K562 (cell line): ENCODE measurements around the gene JKAMP. TPM values are rescaled to one million over a fixed set of nuclear protein-coding genes. Genes with fewer than 3 reads are reported as not detected.

Source experiments
- ATAC-seq: fragments of 200-7000 bp; cut with Tn5 transposase; 3 replicates; pipeline ENCODE4 v1.9.1; 2020; ENCODE audit warnings: moderate library complexity
- BruUV-seq: library from RNA; stranded (reverse); fragments of 400-500 nt; replicated peaks from 2 replicates; lab custom pipeline; 2021; lab: Mats Ljungman, UMichigan
- CTCF ChIA-PET: fragments of 300-600 bp; formaldehyde crosslinking; extraction: SDS; loops from one replicate; lab custom pipeline; 2021; ENCODE audit warnings: low intra/inter-chr PET ratio; lab: Yijun Ruan, JAX
- POLR2A ChIA-PET: fragments of 300-600, 350-650 bp; sonication (Branson Sonifier 250); formaldehyde crosslinking; extraction: SDS; loops from one replicate; lab custom pipeline; 2021; ENCODE audit warnings: antibody characterized with exemption, inconsistent platforms; lab: Yijun Ruan, JAX
- DNase-seq, 4 experiments: peaks; one replicate each; pipeline versions ENCODE4 v3.0.0 to v3.0.0-alpha.2; 2011 to 2018; ENCODE audit warnings: low spot score in 3 of 4, mixed read lengths in 3 of 4; ENCODE audit errors: extremely low read depth in 1 of 4
- FAIRE-seq: peaks from 2 replicates; lab custom pipeline; 2011; peaks lifted over from hg19 to GRCh38; lab: Jason Lieb, UNC
- H2AFZ ChIP-seq: 2 replicates; pipeline ENCODE4 v1.6.0; 2011; ENCODE audit warnings: low read depth, low read length, control low read depth, inconsistent platforms
- H3K27ac ChIP-seq: fragments of 200-600 bp; 3 replicates; pipeline ENCODE4 v1.8.0; 2011; ENCODE audit warnings: low read depth, mild to moderate bottlenecking, control low read depth, inconsistent platforms, low read length, moderate library complexity, mixed read lengths; ENCODE audit errors: extremely low read depth
- H3K27me3 ChIP-seq, 2 experiments: fragments of 300-600 bp in 1 of 2; 2 replicates in 1 of 2; 3 replicates in 1 of 2; pipeline versions ENCODE4 v1.6.0 to v1.8.0; 2011; ENCODE audit warnings: inconsistent platforms in 2 of 2, low read length in 2 of 2, mild to moderate bottlenecking in 1 of 2, mixed read lengths in 1 of 2, moderate library complexity in 1 of 2; ENCODE audit not compliant: control insufficient read depth in 2 of 2, insufficient read depth in 2 of 2
- H3K36me3 ChIP-seq: fragments of 300-600 bp; 3 replicates; pipeline ENCODE4 v1.8.0; 2011; ENCODE audit warnings: mild to moderate bottlenecking, low read length, inconsistent platforms; ENCODE audit not compliant: control insufficient read depth, insufficient read depth
- H3K4me1 ChIP-seq, 2 experiments: fragments of 200-600 bp in 1 of 2; replicated peaks in 1 of 2; 2 replicates in 1 of 2; 3 replicates in 1 of 2; pipeline versions ENCODE4 v1.5.1 to v1.8.0; 2011; ENCODE audit warnings: inconsistent platforms in 2 of 2, low read length in 2 of 2, mild to moderate bottlenecking in 1 of 2, mixed read lengths in 1 of 2, moderate library complexity in 1 of 2; ENCODE audit not compliant: control insufficient read depth in 2 of 2, insufficient read depth in 2 of 2
- H3K4me2 ChIP-seq: 2 replicates; pipeline ENCODE4 v1.6.1; 2011; ENCODE audit warnings: low read length, control low read depth, inconsistent platforms, mixed read lengths; ENCODE audit not compliant: insufficient read depth
- H3K4me3 ChIP-seq: fragments of 200-600 bp; sonication (generic), shearing (Covaris generic); 2 replicates; pipeline ENCODE4 v1.5.1; 2016; ENCODE audit warnings: control low read depth, inconsistent platforms
- H3K79me2 ChIP-seq: fragments of 200-600 bp; 3 replicates; pipeline ENCODE4 v1.8.0; 2011; ENCODE audit warnings: low read length, inconsistent platforms; ENCODE audit not compliant: control insufficient read depth, insufficient read depth
- H3K9ac ChIP-seq, 2 experiments: 2 replicates each; pipeline versions ENCODE4 v1.6.0 to v1.6.1; 2011; ENCODE audit warnings: low read depth in 2 of 2, low read length in 2 of 2, control low read depth in 1 of 2, inconsistent platforms in 1 of 2, mild to moderate bottlenecking in 1 of 2, mixed read lengths in 1 of 2; ENCODE audit not compliant: insufficient read depth in 1 of 2
- H3K9me1 ChIP-seq: one replicate; pipeline ENCODE4 v1.6.0; 2011; ENCODE audit warnings: inconsistent platforms, mild to moderate bottlenecking, low read length, moderate library complexity; ENCODE audit not compliant: control insufficient read depth, insufficient read depth
- H3K9me3 ChIP-seq: replicated peaks from 2 replicates; pipeline ENCODE4 v1.5.1; 2011; ENCODE audit warnings: low read depth, low read length, inconsistent platforms; ENCODE audit not compliant: control insufficient read depth, insufficient read depth
- H4K20me1 ChIP-seq: replicated peaks from 2 replicates; pipeline ENCODE4 v1.6.1; 2011; ENCODE audit warnings: low read length, inconsistent platforms, mixed read lengths; ENCODE audit not compliant: control insufficient read depth, insufficient read depth
- IRF9 ChIP-seq: fragments of 450-650 bp; IDR thresholded peaks from 2 replicates; pipeline ENCODE4 v1.6.1; 2016; ENCODE audit warnings: missing biosample characterization, missing genetic modification characterization
- KLF16 ChIP-seq: IDR thresholded peaks from 2 replicates; pipeline ENCODE4 v1.6.1; 2016; ENCODE audit warnings: antibody characterized with exemption
- ZNF449 ChIP-seq: fragments of 250-450 bp; sonication (Bioruptor Pico); IDR thresholded peaks from 2 replicates; pipeline ENCODE4 v1.8.0; 2022; ENCODE audit warnings: moderate library complexity, mild to moderate bottlenecking, inconsistent platforms
- ZNF639 ChIP-seq, 2 experiments: fragments of 200-800 bp in 1 of 2; sonication (Bioruptor generic) in 1 of 2; sonication (generic) in 1 of 2; formaldehyde crosslinking in 1 of 2; IDR thresholded peaks in 1 of 2; conservative IDR thresholded peaks in 1 of 2; 2 replicates each; pipeline versions ENCODE4 v1.5.0 to v1.6.1; 2016 to 2020; ENCODE audit warnings: missing compliant biosample characterization in 1 of 2, missing genetic modification characterization in 1 of 2, missing genetic modification reagents in 1 of 2
- WGBS: fragments of 100-300 bp; shearing (Covaris generic); methylation state at CpG from one replicate; pipeline ENCODE4 v1.1.6; 2016; ENCODE audit warnings: low coverage, mixed read lengths; ENCODE audit not compliant: insufficient coverage; ENCODE audit errors: missing lambda C conversion rate; 5-methylcytosine and 5-hydroxymethylcytosine counted together
- in situ Hi-C: fragments of 300-500 bp; cut with MboI; formaldehyde crosslinking; loops from 4 replicates; pipeline ENCODE4 v1.15.0; 2018; ENCODE audit warnings: inconsistent platforms, mixed read lengths
- intact Hi-C: fragments of 100-400 bp; cut with micrococcal nuclease; formaldehyde crosslinking; loops from 2 replicates; pipeline ENCODE4 v1.14.2; 2022
- polyA plus RNA-seq, 8 experiments: library from polyadenylated mRNA; depleted of rRNA in 4 of 8; stranded (reverse) in 5 of 8; unstranded in 3 of 8; fragments of >200 nt; fragmentation: Nextera tagmentation in 2 of 8; fragmentation: Illumina TruSeq in 1 of 8; extraction: Ambion mirVana in 2 of 8; extraction: Trizol in 1 of 8; gene quantifications; 2 replicates each; pipeline versions ENCODE4 v1.2.1 to v1.2.3, GENCODE V29; 2011 to 2014; ENCODE audit warnings: inconsistent platforms in 1 of 8, missing spikeins in 1 of 8
- total RNA-seq, 7 experiments: library from RNA; depleted of rRNA in 6 of 7; stranded (reverse); fragments of >200 nt in 6 of 7; fragmentation: Illumina TruSeq in 2 of 7; extraction: Trizol in 2 of 7; gene quantifications; 2 replicates each; pipeline versions ENCODE4 v1.2.1 to v1.2.3, GENCODE V29; 2011 to 2021; ENCODE audit warnings: low replicate concordance in 1 of 7

JKAMP gene
- total and polyA plus RNA-seq, 9 of the 15 experiments (the other 6 are each of a cell fraction or from before 2014, with no cell fraction given): 19.3 to 119 (median 33.8) TPM

- TF ChIP-seq ZNF449 (CRISPR knock-in tag): no peak
Observed at GRCh38 chr14:59455411-59455810, 28.9 kb upstream of the JKAMP start (continued).

GRCh38 chr14:59458486-59458885 lies 25.8 kb upstream of the JKAMP start:
- H3K4me2 ChIP-seq: no peak overlapping the region
- no peaks in the 10 kb centered on the region for H3K4me1 ChIP-seq
- no peaks in the 10 kb centered on the region for H4K20me1 ChIP-seq
- H3K27ac ChIP-seq: no peak overlapping the region
- H3K9me1 ChIP-seq: no peaks in the 10 kb centered on the region
- DNase-seq: no peak
- no peaks in the 10 kb centered on the region for H3K27me3 ChIP-seq
- H3K9me3 ChIP-seq: no peaks in the 10 kb centered on the region
- H3K9ac ChIP-seq: no peak overlapping the region
- TF ChIP-seq KLF16 (no peak), IRF9 (tag) (no peak), ZNF639 (CRISPR knock-in tag; conservative IDR thresholded peaks at IDR 0.05 in 1 of 2, IDR thresholded peaks at IDR 0.05 in 1 of 2) (no peak)
- no peak overlapping the region for H2AFZ ChIP-seq
- ChIA-PET POLR2A (no interaction called here), CTCF (no interaction called here)
- no TSS peak for BruUV-seq
- peaks cover 17% of the 10 kb centered on the region for H3K36me3 ChIP-seq
- 92% methylated on average over 1 of the region's 2 CpGs for WGBS
- in situ Hi-C loops (no loop called here), intact Hi-C loops (no loop called here)
- H3K79me2 ChIP-seq: no peaks in the 10 kb centered on the region
- H3K4me3 ChIP-seq: no peak overlapping the region
- no peak for FAIRE-seq
- no peak for ATAC-seq
